KMS-11 (cell line): Measurements from ENCODE around the gene PRKCE.

Experiments used
- H2AFZ ChIP-seq: fragments of 200-600 bp; sonication (generic); 2 replicates; pipeline ENCODE4 v1.6.1; 2016; ENCODE audit warnings: antibody characterized with exemption, mixed run types, low read depth
- H3K27ac ChIP-seq: fragments of 200-600 bp; sonication (generic); 2 replicates; pipeline ENCODE4 v1.6.1; 2016; ENCODE audit warnings: mild to moderate bottlenecking, mixed run types
- H3K27me3 ChIP-seq: fragments of 200-600 bp; sonication (generic); 2 replicates; pipeline ENCODE4 v1.6.1; 2017; ENCODE audit warnings: mild to moderate bottlenecking, low read depth, mixed run types, moderate library complexity; ENCODE audit not compliant: insufficient read depth
- H3K36me3 ChIP-seq: fragments of 200-600 bp; sonication (generic); 2 replicates; pipeline ENCODE4 v1.6.1; 2017; ENCODE audit warnings: mild to moderate bottlenecking, mixed run types; ENCODE audit not compliant: insufficient read depth
- H3K4me1 ChIP-seq: fragments of 200-600 bp; sonication (generic); 2 replicates; pipeline ENCODE4 v1.6.1; 2016; ENCODE audit warnings: mild to moderate bottlenecking, low read depth, mixed run types; ENCODE audit not compliant: poor library complexity, severe bottlenecking
- H3K4me2 ChIP-seq: fragments of 200-600 bp; sonication (generic); 2 replicates; pipeline ENCODE4 v1.7.0; 2016; ENCODE audit warnings: mild to moderate bottlenecking, mixed run types
- H3K4me3 ChIP-seq: fragments of 200-600 bp; sonication (generic); IDR thresholded peaks from 2 replicates; pipeline ENCODE4 v1.6.1; 2017; ENCODE audit warnings: low read depth, low read length, mixed read lengths; ENCODE audit not compliant: insufficient read depth
- H3K79me2 ChIP-seq: fragments of 200-600 bp; sonication (generic); 2 replicates; pipeline ENCODE4 v1.6.1; 2016; ENCODE audit warnings: low read depth, mixed run types; ENCODE audit not compliant: insufficient read depth
- H3K9ac ChIP-seq: fragments of 200-600 bp; sonication (generic); 2 replicates; pipeline ENCODE4 v1.6.1; 2016; ENCODE audit warnings: mild to moderate bottlenecking, mixed run types
- H4K20me1 ChIP-seq: fragments of 200-600 bp; sonication (generic); 2 replicates; pipeline ENCODE4 v1.6.1; 2016; ENCODE audit warnings: mild to moderate bottlenecking, mixed run types; ENCODE audit not compliant: insufficient read depth
- TF ChIP-seq, protein P1 (sequence below): fragments of 200-600 bp; sonication (generic); conservative IDR thresholded peaks from 2 replicates; pipeline ENCODE4 v1.6.1; 2017; ENCODE audit warnings: low read depth, mild to moderate bottlenecking, antibody characterized with exemption, low read length, moderate library complexity, mixed read lengths

The PRKCE gene

DNA sequence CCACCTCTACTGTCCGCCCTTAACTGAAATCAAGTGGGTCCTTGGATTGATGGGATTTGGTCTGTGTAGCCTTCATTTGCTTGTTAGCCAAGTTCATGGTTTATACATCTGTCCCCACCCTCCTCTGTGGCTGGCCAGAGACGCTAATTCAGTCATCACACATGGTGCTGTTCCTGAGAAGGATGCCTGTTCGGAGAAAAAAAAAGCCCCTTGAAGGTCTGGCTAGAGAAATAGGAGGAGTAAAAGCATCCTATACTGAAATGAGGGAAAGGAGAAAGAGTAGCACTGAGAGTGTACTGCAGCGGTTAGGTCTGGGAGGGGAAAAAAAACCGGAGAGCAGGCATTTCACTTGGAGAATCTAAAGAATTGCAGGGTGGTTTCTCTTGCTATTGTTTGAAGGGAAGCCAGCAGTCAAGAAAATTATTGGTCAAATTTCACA, 465.1 kb downstream of the PRKCE start:
- H3K4me3 ChIP-seq, result no peak overlapping the region
- H4K20me1 ChIP-seq, result no peaks in the 10 kb centered on the region
- H3K9ac ChIP-seq, result no peak overlapping the region
- H3K79me2 ChIP-seq, result no peaks in the 10 kb centered on the region
- no peak overlapping the region for H2AFZ ChIP-seq
- TF ChIP-seq, protein P1, sequence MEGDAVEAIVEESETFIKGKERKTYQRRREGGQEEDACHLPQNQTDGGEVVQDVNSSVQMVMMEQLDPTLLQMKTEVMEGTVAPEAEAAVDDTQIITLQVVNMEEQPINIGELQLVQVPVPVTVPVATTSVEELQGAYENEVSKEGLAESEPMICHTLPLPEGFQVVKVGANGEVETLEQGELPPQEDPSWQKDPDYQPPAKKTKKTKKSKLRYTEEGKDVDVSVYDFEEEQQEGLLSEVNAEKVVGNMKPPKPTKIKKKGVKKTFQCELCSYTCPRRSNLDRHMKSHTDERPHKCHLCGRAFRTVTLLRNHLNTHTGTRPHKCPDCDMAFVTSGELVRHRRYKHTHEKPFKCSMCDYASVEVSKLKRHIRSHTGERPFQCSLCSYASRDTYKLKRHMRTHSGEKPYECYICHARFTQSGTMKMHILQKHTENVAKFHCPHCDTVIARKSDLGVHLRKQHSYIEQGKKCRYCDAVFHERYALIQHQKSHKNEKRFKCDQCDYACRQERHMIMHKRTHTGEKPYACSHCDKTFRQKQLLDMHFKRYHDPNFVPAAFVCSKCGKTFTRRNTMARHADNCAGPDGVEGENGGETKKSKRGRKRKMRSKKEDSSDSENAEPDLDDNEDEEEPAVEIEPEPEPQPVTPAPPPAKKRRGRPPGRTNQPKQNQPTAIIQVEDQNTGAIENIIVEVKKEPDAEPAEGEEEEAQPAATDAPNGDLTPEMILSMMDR, result no peak
- no peaks in the 10 kb centered on the region for H3K27me3 ChIP-seq
- no peaks in the 10 kb centered on the region for H3K36me3 ChIP-seq
- no peak overlapping the region for H3K27ac ChIP-seq
- no peak overlapping the region for H3K4me2 ChIP-seq
- no peaks in the 10 kb centered on the region for H3K4me1 ChIP-seq

DNA sequence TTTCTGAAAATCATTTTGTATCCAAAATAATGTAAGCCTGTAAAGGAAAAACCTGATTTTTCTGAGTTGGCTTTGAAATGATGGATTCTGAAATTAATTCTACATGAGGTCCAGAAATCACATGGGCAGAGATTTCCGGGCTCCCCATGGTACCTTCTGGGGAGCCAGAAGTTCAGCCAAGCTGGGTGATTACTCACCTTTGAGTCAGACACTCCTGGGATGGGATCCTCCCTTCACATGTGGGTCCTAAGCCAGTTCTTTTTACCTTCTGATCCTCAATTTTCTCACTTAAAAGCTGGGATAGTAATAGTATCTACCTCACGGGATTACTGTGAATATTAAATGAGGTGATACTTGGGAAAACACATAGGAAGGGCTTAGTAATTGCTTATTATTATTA, 465.9 kb downstream of the PRKCE start:
- Histone ChIP-seq H3K4me3 (no peak overlapping the region), H3K4me2 (no peak overlapping the region), H3K36me3 (no peaks in the 10 kb centered on the region), H3K79me2 (no peaks in the 10 kb centered on the region), H4K20me1 (no peaks in the 10 kb centered on the region), H2AFZ (no peak overlapping the region), H3K27ac (no peak overlapping the region), H3K9ac (no peak overlapping the region), H3K27me3 (no peaks in the 10 kb centered on the region), H3K4me1 (no peaks in the 10 kb centered on the region)
- TF ChIP-seq, protein P1, result no peak

DNA sequence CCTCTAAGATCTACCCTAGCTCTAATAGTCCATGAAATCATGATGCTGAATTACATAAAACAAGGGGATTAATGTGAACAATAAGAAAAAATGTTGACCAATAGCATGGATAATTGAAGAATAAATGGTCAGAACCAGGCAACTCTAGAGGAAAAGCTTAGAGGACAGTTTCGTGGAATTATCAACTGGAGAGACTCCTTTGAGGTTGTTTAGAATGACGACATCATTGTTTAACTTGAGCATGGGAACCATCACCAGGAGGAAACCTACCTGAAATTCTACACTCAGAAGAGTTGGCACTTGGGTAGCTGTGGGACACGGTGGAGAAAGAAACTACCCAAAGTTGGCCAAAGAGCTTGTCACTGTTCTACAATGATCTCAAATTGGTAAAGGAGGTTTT, 466.5 kb downstream of the PRKCE start:
- no peak overlapping the region for H3K4me3 ChIP-seq
- H3K36me3 ChIP-seq, result no peaks in the 10 kb centered on the region
- H3K79me2 ChIP-seq, result no peaks in the 10 kb centered on the region
- H3K27me3 ChIP-seq, result no peaks in the 10 kb centered on the region
- H3K4me2 ChIP-seq, result no peak overlapping the region
- H2AFZ ChIP-seq, result no peak overlapping the region
- H3K27ac ChIP-seq, result no peak overlapping the region
- TF ChIP-seq, protein P1, result no peak
- no peaks in the 10 kb centered on the region for H3K4me1 ChIP-seq
- H4K20me1 ChIP-seq, result no peaks in the 10 kb centered on the region
- no peak overlapping the region for H3K9ac ChIP-seq

DNA sequence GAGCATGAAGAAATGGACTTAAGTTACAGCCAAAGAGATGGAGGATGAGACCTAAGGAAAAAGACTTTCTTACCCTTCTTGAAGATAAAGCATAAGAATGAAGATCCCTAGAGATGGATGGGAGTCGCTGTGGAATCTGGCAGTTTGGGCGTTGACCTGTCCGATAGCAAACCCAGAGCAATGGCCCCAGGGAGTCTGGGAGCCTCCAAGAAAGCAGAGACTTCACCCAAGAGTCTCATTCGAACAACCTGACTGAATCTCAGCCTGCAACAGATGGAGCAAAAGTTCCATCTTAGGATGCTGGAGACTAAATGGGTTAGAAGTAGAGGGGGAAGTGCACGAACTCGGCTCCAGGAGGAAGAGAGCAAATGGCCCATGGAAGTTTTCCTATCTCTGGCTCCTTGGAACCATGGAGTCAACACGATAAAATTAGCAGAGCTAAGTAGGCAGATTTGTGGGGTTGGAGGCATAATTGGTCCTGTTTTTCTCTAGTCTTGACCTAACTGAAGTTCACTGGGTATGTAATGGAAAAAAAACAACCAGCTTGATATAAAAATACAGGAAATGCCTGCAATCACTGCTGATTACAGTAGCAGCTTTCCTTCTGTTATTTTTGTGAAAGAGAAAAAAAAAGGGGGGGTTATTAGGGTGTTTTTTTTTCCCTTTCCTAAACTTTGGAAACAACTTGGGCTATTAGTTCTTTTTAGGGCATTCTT, 467.3 kb downstream of the PRKCE start:
- Histone ChIP-seq H3K36me3 (no peaks in the 10 kb centered on the region), H3K79me2 (no peaks in the 10 kb centered on the region), H3K27me3 (no peaks in the 10 kb centered on the region), H3K4me2 (no peak overlapping the region), H3K4me1 (no peaks in the 10 kb centered on the region), H3K9ac (no peak overlapping the region), H2AFZ (no peak overlapping the region), H4K20me1 (no peaks in the 10 kb centered on the region), H3K4me3 (no peak overlapping the region), H3K27ac (no peak overlapping the region)
- TF ChIP-seq, protein P1, result no peak
